GM12864 (cell line): Measurements from ENCODE around the gene TUBGCP3.

Experiments
- DNase-seq: peaks from one replicate; pipeline ENCODE4 v3.0.0-alpha.2; 2011; ENCODE audit warnings: low read depth
- H3K4me3 ChIP-seq: 2 replicates; pipeline ENCODE4 v1.5.1; 2011; ENCODE audit warnings: mild to moderate bottlenecking, low read depth, low read length, control low read depth
- TF ChIP-seq, protein P1 (sequence below): IDR thresholded peaks from 2 replicates; pipeline ENCODE4 v1.5.1; 2011; ENCODE audit warnings: low read depth, mild to moderate bottlenecking, moderate library complexity, low read length, control low read depth, inconsistent platforms; ENCODE audit errors: missing control alignments

TUBGCP3 gene

DNA sequence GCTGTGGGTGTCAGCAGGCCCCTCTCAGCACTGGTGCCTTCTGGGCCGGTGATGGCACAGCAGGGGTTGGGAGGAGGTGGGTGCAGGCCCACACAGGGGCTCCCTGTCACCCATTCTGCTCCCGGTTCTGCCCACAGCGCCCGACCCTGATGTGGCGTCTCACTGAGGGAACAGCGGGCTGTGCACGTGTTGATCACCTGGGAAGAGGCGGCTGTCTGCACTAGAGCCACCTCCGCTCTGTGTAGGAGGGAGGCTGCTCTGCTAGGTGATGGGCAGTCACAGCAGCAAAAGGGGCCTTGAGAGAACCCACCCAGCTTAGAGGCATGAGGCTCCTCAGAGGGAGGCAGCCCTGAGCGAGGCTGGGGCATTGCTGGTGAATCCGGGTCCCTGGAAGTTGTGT is 39.2 kb upstream of the TUBGCP3 start:
- no peak for DNase-seq
- TF ChIP-seq, protein P1, sequence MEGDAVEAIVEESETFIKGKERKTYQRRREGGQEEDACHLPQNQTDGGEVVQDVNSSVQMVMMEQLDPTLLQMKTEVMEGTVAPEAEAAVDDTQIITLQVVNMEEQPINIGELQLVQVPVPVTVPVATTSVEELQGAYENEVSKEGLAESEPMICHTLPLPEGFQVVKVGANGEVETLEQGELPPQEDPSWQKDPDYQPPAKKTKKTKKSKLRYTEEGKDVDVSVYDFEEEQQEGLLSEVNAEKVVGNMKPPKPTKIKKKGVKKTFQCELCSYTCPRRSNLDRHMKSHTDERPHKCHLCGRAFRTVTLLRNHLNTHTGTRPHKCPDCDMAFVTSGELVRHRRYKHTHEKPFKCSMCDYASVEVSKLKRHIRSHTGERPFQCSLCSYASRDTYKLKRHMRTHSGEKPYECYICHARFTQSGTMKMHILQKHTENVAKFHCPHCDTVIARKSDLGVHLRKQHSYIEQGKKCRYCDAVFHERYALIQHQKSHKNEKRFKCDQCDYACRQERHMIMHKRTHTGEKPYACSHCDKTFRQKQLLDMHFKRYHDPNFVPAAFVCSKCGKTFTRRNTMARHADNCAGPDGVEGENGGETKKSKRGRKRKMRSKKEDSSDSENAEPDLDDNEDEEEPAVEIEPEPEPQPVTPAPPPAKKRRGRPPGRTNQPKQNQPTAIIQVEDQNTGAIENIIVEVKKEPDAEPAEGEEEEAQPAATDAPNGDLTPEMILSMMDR: no peak

DNA sequence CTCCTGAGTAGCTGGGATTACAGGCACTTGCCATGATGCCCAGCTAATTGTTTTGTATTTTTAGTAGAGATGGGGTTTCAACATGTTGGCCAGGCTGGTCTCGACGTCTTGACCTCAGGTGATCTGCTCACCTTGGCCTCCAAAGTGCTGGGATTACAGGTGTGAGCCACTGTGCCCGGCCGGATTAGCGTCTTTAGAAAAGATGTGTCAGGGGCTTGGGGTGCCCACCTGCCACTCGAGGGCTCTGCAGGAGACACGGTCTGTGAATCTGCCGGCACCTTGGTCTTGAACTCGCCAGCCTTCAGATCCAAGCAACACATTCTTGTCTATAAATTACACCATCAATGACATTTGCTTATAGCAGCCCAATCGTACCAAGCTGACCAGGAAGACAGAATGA is 38.8 kb upstream of the TUBGCP3 start:
- H3K4me3 ChIP-seq: no peak overlapping the region
- DNase-seq: no peak

More for the DNA sequence above, 39.2 kb upstream of the TUBGCP3 start:
- no peak overlapping the region for H3K4me3 ChIP-seq

DNA sequence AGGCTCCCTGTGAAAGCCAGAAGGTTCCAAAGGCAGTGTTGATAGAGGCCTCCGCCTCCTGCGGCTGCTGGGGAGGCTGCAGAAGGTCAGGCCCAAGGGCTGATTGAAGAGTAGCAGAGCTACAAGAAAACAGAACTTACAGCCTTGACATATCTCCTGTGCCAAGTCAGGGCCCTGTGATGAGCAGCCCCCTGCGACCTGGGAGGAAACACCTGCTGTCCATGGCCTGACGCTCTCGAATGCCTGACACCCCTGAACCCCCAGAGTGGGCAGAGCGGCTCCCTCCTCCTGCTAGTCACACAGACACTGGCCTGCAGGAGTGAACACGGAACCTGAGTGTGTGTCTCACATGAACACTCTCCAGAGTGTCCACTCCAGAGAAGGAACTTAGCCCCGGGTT is 38.2 kb upstream of the TUBGCP3 start:
- DNase-seq: no peak
- TF ChIP-seq, protein P1: no peak
- H3K4me3 ChIP-seq: no peak overlapping the region

More for the DNA sequence above, 38.8 kb upstream of the TUBGCP3 start:
- TF ChIP-seq, protein P1: no peak

DNA sequence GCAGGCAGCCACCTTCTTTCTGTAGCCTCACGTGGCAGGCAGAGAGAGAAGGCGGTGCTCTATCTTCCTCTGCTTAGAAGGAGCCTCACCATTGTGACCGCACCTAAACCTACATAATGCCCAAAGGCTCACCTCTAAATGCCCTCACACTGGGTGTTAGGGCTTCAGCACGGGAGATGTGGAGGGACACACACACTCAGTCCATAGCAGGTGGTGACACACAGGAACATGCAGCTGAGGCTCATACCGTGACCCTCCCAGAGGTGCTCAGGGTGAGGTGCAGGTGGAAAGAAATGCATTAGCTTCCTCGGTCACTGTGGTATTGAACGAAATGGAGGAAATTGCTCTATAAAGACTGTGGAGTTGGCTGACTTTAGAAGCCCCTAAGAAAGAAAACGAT is 37.7 kb upstream of the TUBGCP3 start:
- no peak for DNase-seq
- no peak overlapping the region for H3K4me3 ChIP-seq
- TF ChIP-seq, protein P1: no peak

DNA sequence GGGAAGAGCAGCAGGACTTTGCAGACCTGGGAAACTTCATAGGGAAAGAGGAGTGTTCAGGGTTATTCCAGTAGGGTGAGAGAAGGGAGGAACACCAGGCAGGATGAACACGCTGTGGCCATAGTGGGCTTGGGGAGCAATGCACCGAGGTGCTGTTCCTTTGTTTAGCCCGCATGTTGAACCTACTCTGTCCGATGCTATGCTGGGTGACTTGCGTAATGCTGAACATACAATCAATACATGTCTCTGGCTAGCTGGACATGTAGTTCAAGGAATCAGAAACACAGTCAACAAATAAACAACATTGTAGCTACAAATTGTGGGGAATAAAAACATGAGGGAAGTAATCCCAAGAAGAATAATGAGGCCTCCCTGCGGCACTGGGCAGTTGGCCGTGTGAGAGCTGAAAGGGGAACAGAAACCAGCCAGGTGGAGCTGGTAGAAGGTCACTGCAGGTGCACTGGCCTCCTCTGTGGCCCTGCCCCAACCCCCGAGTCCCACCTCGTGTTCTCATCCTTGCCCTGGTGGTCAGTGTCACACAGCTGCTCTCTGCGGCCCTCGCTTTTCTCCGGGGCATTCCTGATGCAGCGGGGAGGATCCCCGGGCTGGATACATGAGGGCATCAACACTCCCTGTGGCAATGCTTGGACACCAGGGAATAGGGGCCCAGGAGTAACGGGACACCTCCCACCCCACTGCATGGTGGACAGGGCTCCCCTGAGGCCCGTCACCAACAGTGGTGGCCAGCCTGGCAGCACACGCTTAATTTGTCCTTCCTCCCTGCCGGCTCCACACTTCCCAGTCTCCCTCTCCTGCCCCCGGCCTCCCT is 36.9 kb upstream of the TUBGCP3 start:
- TF ChIP-seq, protein P1: no peak
- DNase-seq: no peak
- H3K4me3 ChIP-seq: no peak overlapping the region

DNA sequence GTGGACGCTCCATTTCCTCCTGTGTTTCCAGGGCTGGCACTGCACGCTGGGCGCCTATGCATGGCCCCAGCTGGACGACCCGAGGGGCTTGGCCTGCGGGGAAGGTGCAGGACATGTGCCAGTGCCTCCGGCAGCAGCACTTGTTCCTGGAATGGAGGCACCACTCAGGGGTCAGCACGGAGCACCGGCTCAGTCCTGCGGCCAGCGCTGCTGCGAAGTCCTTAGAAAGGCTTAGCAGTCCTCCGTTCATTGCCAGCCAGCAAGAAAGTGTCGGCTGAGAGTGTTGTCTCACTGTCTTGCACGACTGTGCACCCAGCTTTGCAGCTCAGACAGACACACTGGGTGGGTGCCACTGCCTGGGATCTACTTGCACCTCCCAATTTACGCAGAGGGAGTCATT is 36.1 kb upstream of the TUBGCP3 start:
- H3K4me3 ChIP-seq: no peak overlapping the region
- DNase-seq: no peak
- TF ChIP-seq, protein P1: no peak
